ENCODE results near the gene TIMMDC1.

Gene TIMMDC1

DNA sequence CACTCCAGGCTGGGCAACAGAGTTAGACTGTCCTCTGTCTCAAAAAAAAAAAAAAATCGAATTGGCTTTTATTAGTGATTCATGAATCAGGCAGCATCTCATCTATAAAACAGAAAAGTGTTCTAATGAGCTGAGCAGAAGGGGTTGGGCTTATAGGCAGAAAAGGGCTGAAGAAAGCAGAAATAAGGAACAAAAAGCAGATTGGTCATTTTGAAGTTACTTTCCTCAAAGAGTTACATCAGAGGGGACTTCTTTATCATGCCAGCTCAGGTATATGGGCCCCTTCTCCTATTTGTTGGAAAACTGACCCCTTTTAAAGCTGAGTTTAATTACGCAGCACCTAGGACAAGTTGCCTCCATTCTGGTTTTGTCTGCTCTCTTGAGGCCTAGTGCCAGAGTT, 30.3 kb upstream of the TIMMDC1 start:
- Mint-ChIP-seq H3K4me1 (peaks cover 29% of the 10 kb centered on the region), H3K36me3 (ENCODE audit: low read depth) (peaks cover 13% of the 10 kb centered on the region), H3K27ac (peak overlapping the region; percentile 93 to 97 (median 96)), H3K9me3 (no peaks in the 10 kb centered on the region), H3K4me3 (peak overlapping the region; percentile 90 to 97 (median 94)), H3K27me3 (ENCODE audit: low read depth) (no peaks in the 10 kb centered on the region)
- no peak for TF ChIP-seq CTCF (IDR thresholded peaks at IDR 0.05; ENCODE audit: unreplicated experiment in 3 of 3)

- Mint-ChIP-seq H3K36me3 (ENCODE audit: low read depth) (peaks cover 17% of the 10 kb centered on the region), H3K9me3 (no peaks in the 10 kb centered on the region), H3K4me1 (peaks cover 20% of the 10 kb centered on the region), H3K27me3 (ENCODE audit: low read depth) (no peaks in the 10 kb centered on the region), H3K4me3 (peak overlapping the region; percentile 90 to 97 (median 94)), H3K27ac (peak overlapping the region; percentile 81 to 93 (median 83))
- TF ChIP-seq CTCF (IDR thresholded peaks at IDR 0.05; ENCODE audit: unreplicated experiment in 3 of 3), result no peak
Observed at GRCh38 chr3:119469418-119470189, 28.7 kb upstream of the TIMMDC1 start.

DNA sequence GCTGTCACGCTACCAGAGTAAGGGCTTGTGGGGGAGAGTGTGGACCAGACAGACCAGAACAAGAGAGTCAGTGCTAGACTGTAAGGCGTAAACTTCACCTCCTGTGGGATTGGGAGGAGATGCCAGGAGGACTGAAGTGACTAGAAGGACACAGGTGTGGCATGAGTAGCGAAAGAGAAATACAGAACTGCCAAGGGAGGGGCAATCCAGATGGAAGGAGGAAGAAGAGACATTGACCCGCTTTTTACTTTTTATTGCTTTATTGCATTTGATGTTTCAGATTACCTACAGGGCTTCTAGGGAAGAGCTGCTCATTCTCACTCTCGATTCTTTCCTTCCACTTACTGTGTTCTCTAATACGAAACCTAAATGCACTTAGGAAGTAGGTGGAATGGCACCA, 27.5 kb upstream of the TIMMDC1 start:
- Mint-ChIP-seq H3K27ac (peak overlapping the region in 1 of 3 experiments; percentile 6), H3K9me3 (no peaks in the 10 kb centered on the region), H3K4me1 (peaks cover 20% of the 10 kb centered on the region), H3K27me3 (ENCODE audit: low read depth) (no peaks in the 10 kb centered on the region), H3K36me3 (ENCODE audit: low read depth) (peaks cover 21% of the 10 kb centered on the region), H3K4me3 (peak overlapping the region; percentile 68 to 90 (median 72))
- TF ChIP-seq CTCF (IDR thresholded peaks at IDR 0.05; ENCODE audit: unreplicated experiment in 3 of 3), result no peak

DNA sequence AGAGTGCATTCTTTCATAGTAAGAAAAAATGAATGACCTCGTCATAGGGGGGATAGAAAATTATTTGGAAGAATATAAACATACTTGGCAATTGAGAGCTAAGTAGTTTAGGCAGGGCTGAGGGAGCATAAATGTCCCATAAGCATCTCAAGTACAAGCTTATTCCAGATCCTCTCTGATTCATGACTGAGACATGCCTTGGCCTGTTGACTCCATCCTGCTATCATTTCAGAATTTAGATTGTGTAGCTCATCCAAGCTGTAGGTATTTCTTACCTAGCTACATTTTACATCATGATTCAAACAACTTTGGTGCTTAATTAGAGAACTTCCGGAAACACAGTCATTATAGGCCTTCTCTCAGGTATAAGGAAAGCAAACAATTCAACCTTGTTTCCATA, 17.3 kb upstream of the TIMMDC1 start:
- H3K4me3 Mint-ChIP-seq, result no peak overlapping the region
- no peaks in the 10 kb centered on the region for H3K9me3 Mint-ChIP-seq
- H3K27ac Mint-ChIP-seq, result no peak overlapping the region
- H3K36me3 Mint-ChIP-seq (ENCODE audit: low read depth), result peaks cover 27% of the 10 kb centered on the region
- no peak for TF ChIP-seq CTCF (IDR thresholded peaks at IDR 0.05; ENCODE audit: unreplicated experiment in 3 of 3)
- no peaks in the 10 kb centered on the region for H3K4me1 Mint-ChIP-seq
- H3K27me3 Mint-ChIP-seq (ENCODE audit: low read depth), result no peaks in the 10 kb centered on the region

DNA sequence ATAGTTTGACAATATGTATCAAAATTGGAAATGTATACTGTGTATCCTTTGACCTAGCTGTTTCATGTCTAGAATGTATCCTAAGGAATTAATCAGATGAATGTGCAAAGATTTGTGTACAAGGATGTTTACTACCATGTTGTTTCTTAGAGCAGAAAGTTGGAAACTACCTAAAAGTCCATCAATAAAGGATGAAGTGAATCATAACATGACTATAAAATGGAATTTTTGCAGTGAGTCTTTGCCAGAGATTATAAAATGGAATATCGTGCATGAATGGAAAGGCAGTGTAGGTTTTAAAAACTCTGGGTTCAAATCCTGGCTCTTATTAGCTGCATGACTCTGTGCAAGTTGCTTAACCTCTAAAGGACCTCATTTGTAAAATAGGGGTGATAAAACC, 15.2 kb upstream of the TIMMDC1 start:
- Mint-ChIP-seq H3K9me3 (no peaks in the 10 kb centered on the region), H3K27me3 (ENCODE audit: low read depth) (no peaks in the 10 kb centered on the region), H3K27ac (no peak overlapping the region), H3K36me3 (ENCODE audit: low read depth) (peaks cover 25% of the 10 kb centered on the region), H3K4me1 (no peaks in the 10 kb centered on the region), H3K4me3 (no peak overlapping the region)
- no peak for TF ChIP-seq CTCF (IDR thresholded peaks at IDR 0.05; ENCODE audit: unreplicated experiment in 3 of 3)

DNA sequence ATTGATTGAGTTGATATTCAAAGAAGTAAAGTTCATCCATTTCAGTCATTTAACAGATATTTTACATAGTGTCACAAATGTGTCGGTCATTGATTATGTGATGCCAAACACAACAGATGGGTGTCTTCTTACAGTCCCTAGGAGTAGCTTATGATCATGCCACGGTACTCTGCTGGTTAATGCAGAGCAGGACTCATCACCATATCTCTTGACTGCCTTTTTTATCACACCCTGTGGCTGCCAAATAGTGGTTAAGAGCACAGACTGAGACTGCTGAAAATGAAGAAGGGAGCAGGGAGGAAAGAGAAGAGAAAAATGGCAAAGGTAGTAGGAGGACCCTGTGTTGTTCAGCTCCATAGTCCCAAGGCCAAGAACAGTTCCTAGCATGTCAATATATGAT, 12.8 kb upstream of the TIMMDC1 start:
- Mint-ChIP-seq H3K36me3 (ENCODE audit: low read depth) (peaks cover 16% of the 10 kb centered on the region), H3K27ac (no peak overlapping the region), H3K4me1 (no peaks in the 10 kb centered on the region), H3K9me3 (no peaks in the 10 kb centered on the region), H3K4me3 (no peak overlapping the region), H3K27me3 (ENCODE audit: low read depth) (no peaks in the 10 kb centered on the region)
- no peak for TF ChIP-seq CTCF (IDR thresholded peaks at IDR 0.05; ENCODE audit: unreplicated experiment in 3 of 3)
